ENCODE data around the gene SPAST.

GRCh38 chr2:32074134-32074506 lies 10.8 kb downstream of the SPAST start:
- TF ChIP-seq EZH2 (IDR thresholded peaks at IDR 0.05; ENCODE audit: low read depth, unreplicated experiment), result no peak
- TF ChIP-seq CTCF (conservative IDR thresholded peaks at IDR 0.05; ENCODE audit: low read depth in 2 of 2), result no peak
- no peak for TF ChIP-seq JUNB (IDR thresholded peaks at IDR 0.05; ENCODE audit: unreplicated experiment)
- TF ChIP-seq POLR2AphosphoS5 (IDR thresholded peaks at IDR 0.05; ENCODE audit: low read depth), result no peak
- no peak for TF ChIP-seq ZNF331 (CRISPR knock-in tag; IDR thresholded peaks at IDR 0.05; ENCODE audit: low read depth)
- no peak for TF ChIP-seq CREB1 (CRISPR knock-in tag; IDR thresholded peaks at IDR 0.05; ENCODE audit: low read depth)
- TF ChIP-seq EZH2phosphoT487 (IDR thresholded peaks at IDR 0.05; ENCODE audit: unreplicated experiment), result no peak
- TF ChIP-seq STAT1 (IDR thresholded peaks at IDR 0.05; ENCODE audit: unreplicated experiment), result no peak
- no peak for TF ChIP-seq REST (IDR thresholded peaks at IDR 0.05; ENCODE audit: unreplicated experiment)
- TF ChIP-seq ZNF114 (CRISPR knock-in tag; IDR thresholded peaks at IDR 0.05), result no peak
